Glutamatergic neuron (in vitro differentiated cells): ENCODE results near the gene PMEL. TPM values are rescaled to one million over a fixed set of nuclear protein-coding genes. Genes with fewer than 3 reads are reported as not detected.
A peak's percentile ranks its signal among the peaks of the same experiment; 100 is the strongest.

ENCODE experiments used
- DNase-seq: peaks from one replicate; pipeline ENCODE4 v3.0.0; 2022
- H3K27ac Mint-ChIP-seq: one replicate; pipeline ENCODE4 v1.8.0; 2020; ENCODE audit warnings: mild to moderate bottlenecking, mixed read lengths, inconsistent platforms; ENCODE audit not compliant: unreplicated experiment
- H3K27me3 Mint-ChIP-seq: one replicate; pipeline ENCODE4 v1.8.0; 2020; ENCODE audit warnings: mild to moderate bottlenecking, moderate library complexity, mixed read lengths, inconsistent platforms; ENCODE audit not compliant: unreplicated experiment
- H3K36me3 Mint-ChIP-seq: one replicate; pipeline ENCODE4 v1.8.0; 2020; ENCODE audit warnings: mild to moderate bottlenecking, mixed read lengths, inconsistent platforms; ENCODE audit not compliant: unreplicated experiment
- H3K4me1 Mint-ChIP-seq: one replicate; pipeline ENCODE4 v1.8.0; 2020; ENCODE audit warnings: mild to moderate bottlenecking, low read depth, mixed read lengths, inconsistent platforms; ENCODE audit not compliant: unreplicated experiment
- H3K4me3 Mint-ChIP-seq: one replicate; pipeline ENCODE4 v1.8.0; 2020; ENCODE audit warnings: mild to moderate bottlenecking, mixed read lengths, inconsistent platforms; ENCODE audit not compliant: unreplicated experiment
- H3K9me3 Mint-ChIP-seq: one replicate; pipeline ENCODE4 v1.8.0; 2020; ENCODE audit warnings: mild to moderate bottlenecking, moderate library complexity, mixed read lengths, inconsistent platforms; ENCODE audit not compliant: unreplicated experiment
- CTCF ChIP-seq: fragments of 200-600 bp; sonication (generic); IDR thresholded peaks from one replicate; pipeline ENCODE4 v1.5.0; 2021; ENCODE audit not compliant: partially characterized antibody, unreplicated experiment
- total RNA-seq: library from RNA; stranded (reverse); fragmentation: NEBNext Ultra II Directional; extraction: Animal tissue kit (Norgen Biotek cat#: 25700); gene quantifications from one replicate; pipeline ENCODE4 v1.2.1, GENCODE V29; 2021; ENCODE audit not compliant: unreplicated experiment

PMEL gene
- total RNA-seq, 1 donor from 2014 or later: 851 TPM

- Mint-ChIP-seq H3K4me1 (peaks cover 11% of the 10 kb centered on the region), H3K27ac (no peak overlapping the region), H3K4me3 (no peak overlapping the region), H3K9me3 (peaks cover 1% of the 10 kb centered on the region), H3K27me3 (no peaks in the 10 kb centered on the region), H3K36me3 (peaks cover 4% of the 10 kb centered on the region)
- no peak for TF ChIP-seq CTCF
- peak; percentile 62 for DNase-seq
These were observed 8.5 kb upstream of the PMEL start for GRCh38 chr12:55974308-55974730.

GRCh38 chr12:55973599-55974307, 7.9 kb upstream of the PMEL start, which contains the start of gene RAB5B:
Gene RAB5B (plus strand): TSS chr12:55974078. CDS start chr12:55986961, 12,883 bp downstream.
- no peaks in the 10 kb centered on the region for H3K27me3 Mint-ChIP-seq
- peak; percentile 95 for DNase-seq
- peaks cover 1% of the 10 kb centered on the region for H3K9me3 Mint-ChIP-seq
- peaks cover 4% of the 10 kb centered on the region for H3K36me3 Mint-ChIP-seq
- H3K27ac Mint-ChIP-seq: no peak within 1 kb of the TSS
- peak; percentile 78 for TF ChIP-seq CTCF
- no peak within 1 kb of the TSS for H3K4me3 Mint-ChIP-seq
- peaks cover 11% of the 10 kb centered on the region for H3K4me1 Mint-ChIP-seq

- H3K27me3 Mint-ChIP-seq: no peaks in the 10 kb centered on the region
- no peak for TF ChIP-seq CTCF
- peaks cover 11% of the 10 kb centered on the region for H3K4me1 Mint-ChIP-seq
- peaks cover 4% of the 10 kb centered on the region for H3K36me3 Mint-ChIP-seq
- H3K4me3 Mint-ChIP-seq: no peak overlapping the region
- H3K9me3 Mint-ChIP-seq: peaks cover 2% of the 10 kb centered on the region
- no peak for DNase-seq
- H3K27ac Mint-ChIP-seq: no peak overlapping the region
These were observed 7.2 kb upstream of the PMEL start for GRCh38 chr12:55972911-55973598.

- peaks cover 3% of the 10 kb centered on the region for H3K27me3 Mint-ChIP-seq
- H3K9me3 Mint-ChIP-seq: peaks cover 4% of the 10 kb centered on the region
- no peak for DNase-seq
- H3K4me1 Mint-ChIP-seq: peaks cover 13% of the 10 kb centered on the region
- no peak for TF ChIP-seq CTCF
- H3K27ac Mint-ChIP-seq: peak overlapping the region; percentile 33
- H3K36me3 Mint-ChIP-seq: peaks cover 4% of the 10 kb centered on the region
- H3K4me3 Mint-ChIP-seq: no peak overlapping the region
These were observed 6.6 kb upstream of the PMEL start for GRCh38 chr12:55972456-55972855.

- peak overlapping the region; percentile 33 for H3K27ac Mint-ChIP-seq
- peaks cover 14% of the 10 kb centered on the region for H3K4me1 Mint-ChIP-seq
- peaks cover 4% of the 10 kb centered on the region for H3K9me3 Mint-ChIP-seq
- no peak for TF ChIP-seq CTCF
- peaks cover 4% of the 10 kb centered on the region for H3K36me3 Mint-ChIP-seq
- H3K27me3 Mint-ChIP-seq: peaks cover 4% of the 10 kb centered on the region
- no peak overlapping the region for H3K4me3 Mint-ChIP-seq
- DNase-seq: no peak
These were observed 6.2 kb upstream of the PMEL start for GRCh38 chr12:55972042-55972441.
